ENCODE measurements around the gene DGKK. TPM values are rescaled to one million over a fixed set of nuclear protein-coding genes. Genes with fewer than 3 reads are reported as not detected.

The DGKK gene
- total RNA-seq, 1 donor = not detected

GRCh38 chrX:50458483-50458882 lies 12.1 kb downstream of the DGKK start:
- no peaks in the 10 kb centered on the region for H3K79me2 ChIP-seq (ENCODE audit: insufficient read depth, low read length)
- no peak for TF ChIP-seq CTCF (IDR thresholded peaks at IDR 0.05; ENCODE audit: extremely low read depth, low read depth, low read length)
- H3K4me2 ChIP-seq (ENCODE audit: insufficient read depth, low read length) = no peak overlapping the region
- no peak for DNase-seq (ENCODE audit: insufficient read length, low spot score, missing footprints)
- peaks cover 24% of the 10 kb centered on the region for H3K27me3 ChIP-seq (ENCODE audit: insufficient read depth, low read length)
- no peaks in the 10 kb centered on the region for H3K36me3 ChIP-seq (ENCODE audit: insufficient read depth, low read length)
- H4K20me1 ChIP-seq (ENCODE audit: insufficient read depth, low read length) = no peaks in the 10 kb centered on the region
- H2AFZ ChIP-seq (ENCODE audit: low read length) = no peak overlapping the region
- no peaks in the 10 kb centered on the region for H3K4me1 ChIP-seq (ENCODE audit: insufficient read depth, low read length)
- no peaks in the 10 kb centered on the region for H3K9me3 ChIP-seq (ENCODE audit: low read depth, low read length)
- H3K27ac ChIP-seq (ENCODE audit: low read depth, low read length) = no peak overlapping the region
- no peak overlapping the region for H3K4me3 ChIP-seq (ENCODE audit: insufficient read depth, low read length)

GRCh38 chrX:50456712-50457484 lies 13.7 kb downstream of the DGKK start:
- Histone ChIP-seq H3K79me2 (ENCODE audit: insufficient read depth, low read length) (no peaks in the 10 kb centered on the region), H4K20me1 (ENCODE audit: insufficient read depth, low read length) (no peaks in the 10 kb centered on the region), H3K27ac (ENCODE audit: low read depth, low read length) (no peak overlapping the region), H3K4me2 (ENCODE audit: insufficient read depth, low read length) (no peak overlapping the region), H3K36me3 (ENCODE audit: insufficient read depth, low read length) (no peaks in the 10 kb centered on the region), H2AFZ (ENCODE audit: low read length) (no peak overlapping the region), H3K4me3 (ENCODE audit: insufficient read depth, low read length) (no peak overlapping the region), H3K4me1 (ENCODE audit: insufficient read depth, low read length) (no peaks in the 10 kb centered on the region), H3K27me3 (ENCODE audit: insufficient read depth, low read length) (peaks cover 16% of the 10 kb centered on the region), H3K9me3 (ENCODE audit: low read depth, low read length) (no peaks in the 10 kb centered on the region)
- DNase-seq (ENCODE audit: insufficient read length, low spot score, missing footprints) = no peak
- TF ChIP-seq CTCF (IDR thresholded peaks at IDR 0.05; ENCODE audit: extremely low read depth, low read depth, low read length) = no peak

GRCh38 chrX:50452782-50453181 lies 17.8 kb downstream of the DGKK start:
- TF ChIP-seq CTCF (IDR thresholded peaks at IDR 0.05; ENCODE audit: extremely low read depth, low read depth, low read length) = no peak
- no peaks in the 10 kb centered on the region for H3K9me3 ChIP-seq (ENCODE audit: low read depth, low read length)
- peaks cover 8% of the 10 kb centered on the region for H3K27me3 ChIP-seq (ENCODE audit: insufficient read depth, low read length)
- H4K20me1 ChIP-seq (ENCODE audit: insufficient read depth, low read length) = no peaks in the 10 kb centered on the region
- H3K4me1 ChIP-seq (ENCODE audit: insufficient read depth, low read length) = no peaks in the 10 kb centered on the region
- H3K36me3 ChIP-seq (ENCODE audit: insufficient read depth, low read length) = no peaks in the 10 kb centered on the region
- no peak for DNase-seq (ENCODE audit: insufficient read length, low spot score, missing footprints)
- H3K79me2 ChIP-seq (ENCODE audit: insufficient read depth, low read length) = no peaks in the 10 kb centered on the region
- H3K4me3 ChIP-seq (ENCODE audit: insufficient read depth, low read length) = no peak overlapping the region
- H3K27ac ChIP-seq (ENCODE audit: low read depth, low read length) = no peak overlapping the region
- no peak overlapping the region for H2AFZ ChIP-seq (ENCODE audit: low read length)
- no peak overlapping the region for H3K4me2 ChIP-seq (ENCODE audit: insufficient read depth, low read length)

- Histone ChIP-seq H3K79me2 (ENCODE audit: insufficient read depth, low read length) (no peaks in the 10 kb centered on the region), H3K9me3 (ENCODE audit: low read depth, low read length) (no peaks in the 10 kb centered on the region), H3K4me2 (ENCODE audit: insufficient read depth, low read length) (no peak overlapping the region), H2AFZ (ENCODE audit: low read length) (no peak overlapping the region), H3K27me3 (ENCODE audit: insufficient read depth, low read length) (no peaks in the 10 kb centered on the region), H3K27ac (ENCODE audit: low read depth, low read length) (no peak overlapping the region), H4K20me1 (ENCODE audit: insufficient read depth, low read length) (no peaks in the 10 kb centered on the region), H3K36me3 (ENCODE audit: insufficient read depth, low read length) (no peaks in the 10 kb centered on the region), H3K4me3 (ENCODE audit: insufficient read depth, low read length) (no peak overlapping the region), H3K4me1 (ENCODE audit: insufficient read depth, low read length) (no peaks in the 10 kb centered on the region)
- DNase-seq (ENCODE audit: insufficient read length, low spot score, missing footprints) = no peak
- TF ChIP-seq CTCF (IDR thresholded peaks at IDR 0.05; ENCODE audit: extremely low read depth, low read depth, low read length) = no peak
These were observed 20.3 kb downstream of the DGKK start for GRCh38 chrX:50450324-50450723.
